ENCODE data around the gene SLC40A1. TPM values are rescaled to one million over a fixed set of nuclear protein-coding genes. Genes with fewer than 3 reads are reported as not detected.

Gene SLC40A1
- total and polyA plus RNA-seq, 2 experiments from 2014 or later, result 0.80 to 11.5 TPM

- no peak overlapping the region for H3K27ac ChIP-seq
- no peaks in the 10 kb centered on the region for H3K9me3 ChIP-seq (ENCODE audit: low read depth)
- H3K36me3 ChIP-seq, result no peaks in the 10 kb centered on the region
- H3K4me1 ChIP-seq (ENCODE audit: low read depth), result peaks cover 8% of the 10 kb centered on the region
- no peak for TF ChIP-seq CTCF (IDR thresholded peaks at IDR 0.05; ENCODE audit: low read depth, low read length)
- no peak overlapping the region for H3K4me3 ChIP-seq
- H3K27me3 ChIP-seq, result no peaks in the 10 kb centered on the region
- peak in 1 of 2 donors; percentile 25 for DNase-seq (ENCODE audit: low read depth in 1 of 2, low spot score in 1 of 2)
These were observed 58.0 kb downstream of the SLC40A1 start for GRCh38 chr2:189522435-189523151.

- DNase-seq (ENCODE audit: low read depth in 1 of 2, low spot score in 1 of 2), result no peak
- TF ChIP-seq CTCF (IDR thresholded peaks at IDR 0.05; ENCODE audit: low read depth, low read length), result no peak
These were observed 58.7 kb downstream of the SLC40A1 start for GRCh38 chr2:189521699-189522434.

GRCh38 chr2:189519631-189520387 is 60.8 kb downstream of the SLC40A1 start:
- no peak overlapping the region for H3K27ac ChIP-seq
- TF ChIP-seq CTCF (IDR thresholded peaks at IDR 0.05; ENCODE audit: low read depth, low read length), result no peak
- H3K4me3 ChIP-seq, result no peak overlapping the region
- H3K4me1 ChIP-seq (ENCODE audit: low read depth), result peaks cover 8% of the 10 kb centered on the region
- no peaks in the 10 kb centered on the region for H3K36me3 ChIP-seq
- no peaks in the 10 kb centered on the region for H3K27me3 ChIP-seq
- no peaks in the 10 kb centered on the region for H3K9me3 ChIP-seq (ENCODE audit: low read depth)
- no peak for DNase-seq (ENCODE audit: low read depth in 1 of 2, low spot score in 1 of 2)

More at GRCh38 chr2:189521699-189522434, 58.7 kb downstream of the SLC40A1 start:
- Histone ChIP-seq H3K27me3 (no peaks in the 10 kb centered on the region), H3K36me3 (no peaks in the 10 kb centered on the region), H3K27ac (no peak overlapping the region), H3K4me3 (no peak overlapping the region), H3K9me3 (ENCODE audit: low read depth) (no peaks in the 10 kb centered on the region), H3K4me1 (ENCODE audit: low read depth) (peaks cover 8% of the 10 kb centered on the region)

- peak in 1 of 2 donors; percentile 49 for DNase-seq (ENCODE audit: low read depth in 1 of 2, low spot score in 1 of 2)
These were observed 62.6 kb downstream of the SLC40A1 start for GRCh38 chr2:189517847-189518535.

More at GRCh38 chr2:189517847-189518535, 62.6 kb downstream of the SLC40A1 start:
- Histone ChIP-seq H3K36me3 (no peaks in the 10 kb centered on the region), H3K4me3 (no peak overlapping the region), H3K4me1 (ENCODE audit: low read depth) (peaks cover 8% of the 10 kb centered on the region), H3K9me3 (ENCODE audit: low read depth) (no peaks in the 10 kb centered on the region), H3K27me3 (no peaks in the 10 kb centered on the region), H3K27ac (no peak overlapping the region)
- no peak for TF ChIP-seq CTCF (IDR thresholded peaks at IDR 0.05; ENCODE audit: low read depth, low read length)
